HG02981 (cell line): ENCODE data around the gene XAB2.

ENCODE experiments used
- ATAC-seq: cut with Tn5 transposase; IDR thresholded peaks from one replicate; pipeline ENCODE4 v1.9.1; 2021; ENCODE audit warnings: mild to moderate bottlenecking, moderate library complexity; ENCODE audit not compliant: unreplicated experiment

XAB2 gene

GRCh38 chr19:7612282-7613274 lies 16.8 kb downstream of the XAB2 start:
- no peak for ATAC-seq

GRCh38 chr19:7611541-7612279 lies 17.6 kb downstream of the XAB2 start:
- no peak for ATAC-seq

DNA sequence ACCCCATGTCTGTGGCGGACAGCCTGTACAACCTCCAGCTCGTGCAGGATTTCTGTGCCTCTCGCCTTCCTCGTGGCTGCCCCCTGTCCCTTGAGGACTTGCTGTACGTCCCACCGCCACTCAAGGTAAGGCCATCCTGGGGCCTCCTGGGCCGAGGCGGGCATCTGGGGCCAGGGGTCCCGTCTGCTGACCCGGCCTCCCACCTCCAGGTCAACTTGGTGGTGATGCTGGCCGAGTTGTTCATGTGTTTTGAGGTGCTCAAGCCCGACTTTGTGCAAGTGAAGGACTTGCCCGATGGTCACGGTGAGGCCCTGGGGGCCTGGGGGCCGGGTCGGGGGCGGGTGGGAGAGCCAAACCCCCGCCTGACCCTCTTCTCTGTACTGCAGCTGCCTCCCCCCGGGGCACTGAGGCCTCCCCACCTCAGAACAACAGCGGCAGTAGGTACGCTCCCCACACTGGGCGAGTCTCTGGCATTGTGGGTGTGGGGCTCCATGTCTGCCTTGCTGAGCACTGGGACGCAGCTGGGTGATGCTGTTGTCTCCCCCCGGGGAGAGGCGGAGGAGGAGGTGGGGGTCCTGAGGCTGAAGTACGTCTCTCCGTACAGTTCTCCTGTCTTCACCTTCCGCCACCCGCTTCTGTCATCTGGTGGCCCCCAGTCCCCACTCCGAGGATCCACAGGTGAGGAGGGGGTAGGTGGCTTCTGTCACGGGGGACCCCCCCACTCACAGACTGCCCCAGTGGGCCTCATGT lies 18.7 kb downstream of the XAB2 start:
- no peak for ATAC-seq

DNA sequence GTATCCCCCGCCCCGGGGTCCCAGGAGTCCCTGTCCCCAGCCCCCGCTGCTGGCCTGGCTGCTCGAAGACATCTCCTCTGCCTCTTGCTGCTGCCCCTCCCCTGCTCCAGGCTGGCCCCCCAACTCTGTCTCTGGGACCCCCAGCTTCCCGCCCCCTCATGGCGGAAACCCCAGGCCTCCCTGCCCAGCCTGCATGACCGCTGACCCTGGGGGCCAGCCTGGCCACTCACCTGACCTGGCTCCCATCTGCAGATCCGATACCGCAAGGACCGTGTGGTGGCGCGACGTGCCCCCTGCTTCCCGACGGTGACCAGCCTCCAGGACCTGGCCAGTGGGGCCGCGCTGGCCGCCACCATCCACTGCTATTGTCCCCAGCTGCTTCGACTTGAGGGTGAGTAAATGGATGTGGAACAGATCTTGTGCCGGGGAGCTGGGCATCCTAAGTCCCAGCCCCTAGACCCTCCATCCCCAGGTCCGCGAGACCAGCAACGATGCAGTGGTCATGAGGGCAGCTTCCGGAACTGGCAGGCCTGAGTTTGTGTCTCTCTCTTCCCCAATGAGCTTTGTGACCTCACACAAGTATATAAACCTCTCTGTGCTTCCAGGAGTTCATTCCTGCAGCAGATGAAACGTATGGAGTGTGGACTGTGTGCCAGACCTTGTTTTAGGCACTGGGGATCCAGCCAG lies 21.3 kb downstream of the XAB2 start:
- ATAC-seq, result no peak

GRCh38 chr19:7607212-7607873 lies 22.0 kb downstream of the XAB2 start:
- ATAC-seq, result no peak

DNA sequence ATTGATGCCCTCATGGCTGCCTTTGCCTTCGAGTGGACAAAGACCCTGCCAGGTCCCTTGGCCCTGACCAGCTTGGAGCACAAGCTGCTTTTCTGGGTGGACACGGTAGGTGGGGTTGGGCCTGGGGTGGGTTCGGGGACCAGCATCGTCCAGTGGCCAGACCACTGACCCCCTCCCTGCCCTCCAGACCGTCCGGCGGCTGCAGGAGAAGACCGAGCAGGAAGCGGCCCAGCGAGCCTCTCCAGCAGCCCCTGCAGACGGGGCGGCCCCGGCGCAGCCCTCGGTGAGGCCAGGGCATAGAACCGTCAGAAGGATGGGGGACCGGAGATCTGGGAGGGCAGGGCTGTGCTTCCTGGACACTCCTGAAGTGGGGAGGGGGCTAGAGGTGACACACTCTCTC lies 23.1 kb downstream of the XAB2 start:
- no peak for ATAC-seq

DNA sequence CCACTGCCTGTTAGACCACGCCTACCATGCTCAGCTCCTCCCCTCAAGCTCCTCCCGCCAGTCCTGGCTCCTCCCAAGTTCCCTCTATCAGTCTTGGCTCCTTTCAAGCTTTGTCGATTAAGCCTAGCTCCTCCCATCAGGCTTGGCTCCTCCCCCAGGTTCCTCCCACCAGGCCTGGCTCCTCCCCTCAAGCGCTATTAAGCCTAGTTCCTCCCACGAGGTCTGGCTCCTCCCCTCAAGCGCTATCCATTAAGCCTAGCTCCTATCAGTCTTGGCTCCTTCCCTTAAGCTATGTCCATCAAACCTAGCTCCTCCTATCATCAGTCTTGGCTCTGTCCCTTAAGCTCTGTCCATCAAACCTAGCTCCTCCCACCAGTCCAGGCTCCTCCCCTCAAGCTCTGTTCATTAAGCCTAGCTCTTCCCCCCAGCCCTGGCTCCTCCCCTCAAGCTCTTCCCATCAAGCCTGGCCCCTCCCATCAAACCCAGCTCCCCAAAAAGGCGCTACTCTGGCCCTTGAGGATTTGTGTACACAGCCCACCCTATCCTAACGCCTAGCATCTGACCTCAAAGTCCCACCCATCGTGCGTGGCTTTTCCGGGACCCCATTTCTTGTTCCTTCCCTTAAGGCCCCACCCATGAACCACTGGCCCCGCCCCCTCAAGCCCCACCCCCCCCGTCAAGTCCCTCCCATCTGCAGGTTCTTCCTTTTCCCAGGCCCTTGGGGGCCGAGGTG lies 23.7 kb downstream of the XAB2 start:
- ATAC-seq, result no peak

DNA sequence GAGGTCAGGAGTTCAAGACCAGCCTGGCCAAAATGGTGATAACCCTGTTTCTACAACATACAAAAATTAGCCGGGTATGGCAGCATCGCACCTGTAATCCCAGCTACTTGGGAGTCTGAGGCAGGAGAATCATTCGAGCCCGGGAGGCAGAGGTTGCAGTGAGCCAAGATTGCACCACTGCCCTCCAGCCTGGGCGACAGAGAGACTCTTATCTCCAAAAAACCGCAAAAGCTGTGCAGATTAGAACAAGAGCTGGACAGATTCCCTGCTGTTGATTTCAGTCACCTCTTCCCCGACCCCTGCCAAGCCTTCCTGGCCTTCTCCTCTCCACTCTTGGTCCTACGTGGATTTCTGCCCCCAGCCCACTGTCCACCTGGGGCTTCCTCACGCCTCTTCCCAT lies 25.4 kb downstream of the XAB2 start:
- ATAC-seq, result no peak

DNA sequence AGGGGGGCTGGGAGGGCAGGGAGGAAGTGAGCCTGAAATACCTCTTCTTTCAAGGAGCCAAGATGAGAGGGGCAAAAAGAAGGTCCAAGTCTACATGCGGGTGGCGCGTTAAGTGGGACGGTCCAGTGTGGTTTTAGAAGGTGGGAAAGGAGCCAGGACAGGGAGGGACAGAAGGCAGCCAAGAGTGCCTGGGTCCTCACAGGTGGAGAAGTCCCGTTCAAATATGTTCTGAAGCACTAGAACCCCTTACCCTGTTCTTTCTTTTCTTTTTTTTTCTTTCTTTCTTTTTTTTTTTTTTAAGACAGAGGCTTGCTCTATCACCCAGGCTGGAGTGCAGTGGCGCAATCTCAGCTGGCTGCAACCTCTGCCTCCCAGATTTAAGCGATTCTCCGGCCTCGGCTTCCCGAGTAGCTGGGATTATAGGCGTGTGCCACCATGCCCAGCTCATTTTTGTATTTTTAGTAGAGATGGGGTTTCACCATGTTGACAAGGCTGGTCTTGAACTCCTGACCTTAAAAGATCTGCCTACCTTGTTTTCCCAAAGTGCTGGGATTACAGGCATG lies 26.3 kb downstream of the XAB2 start:
- no peak for ATAC-seq

GRCh38 chr19:7602240-7602934 lies 27.0 kb downstream of the XAB2 start:
- ATAC-seq, result no peak

- no peak for ATAC-seq
Measured at GRCh38 chr19:7600721-7601120, 28.6 kb downstream of the XAB2 start.

- no peak for ATAC-seq
Measured at GRCh38 chr19:7598180-7598579, 31.2 kb downstream of the XAB2 start.

DNA sequence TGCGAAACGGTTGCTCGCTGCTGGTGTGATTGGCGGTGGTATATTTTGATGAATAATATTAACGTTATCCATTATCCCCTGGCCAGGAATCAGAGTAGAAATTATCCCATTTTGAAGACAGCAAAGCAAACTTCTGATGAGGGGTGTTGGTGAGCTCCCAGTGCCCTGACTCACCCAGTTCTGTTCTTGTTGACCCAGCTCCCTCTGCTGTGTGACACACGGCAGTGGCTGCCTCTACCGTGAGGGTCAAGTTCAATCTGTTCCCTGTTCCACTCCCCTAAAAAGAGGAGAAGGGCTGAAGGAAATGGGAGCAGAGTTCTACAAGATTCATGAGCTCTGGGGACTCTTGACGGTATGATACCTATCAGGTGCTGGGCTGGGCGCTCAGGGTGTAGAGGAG lies 31.7 kb downstream of the XAB2 start:
- ATAC-seq, result no peak

- no peak for ATAC-seq
Measured at GRCh38 chr19:7596211-7596937, 33.0 kb downstream of the XAB2 start.

GRCh38 chr19:7595466-7596133 lies 33.7 kb downstream of the XAB2 start, which contains the start of gene CAMSAP3:
Gene CAMSAP3 (plus strand): TSS chr19:7595863. CDS start chr19:7596003, 140 bp downstream.
- no peak for ATAC-seq

- no peak for ATAC-seq
Measured at GRCh38 chr19:7590256-7590655, 39.1 kb downstream of the XAB2 start.

DNA sequence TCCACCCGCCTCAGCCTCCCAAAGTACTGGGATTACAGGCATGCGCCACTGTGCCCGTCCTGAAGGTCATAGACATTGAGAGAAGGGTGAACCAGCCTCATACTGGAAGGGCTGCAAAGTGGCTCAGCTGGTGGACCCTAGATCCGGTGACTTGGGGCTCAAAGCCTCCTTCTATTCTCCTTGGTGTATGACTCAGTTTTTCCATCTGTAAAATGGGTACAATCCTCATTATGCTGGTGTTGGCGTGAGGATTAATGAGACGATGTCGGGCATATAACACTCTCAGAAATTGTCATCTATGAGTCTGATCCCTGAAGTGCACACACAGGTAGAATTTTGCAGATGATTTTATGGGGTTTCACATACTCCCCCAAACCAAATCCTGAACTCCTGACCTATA lies 39.5 kb downstream of the XAB2 start:
- no peak for ATAC-seq
